WI38 (cell line): ENCODE results near the gene BCL2L13.

ENCODE experiments used
- H3K4me3 ChIP-seq: 2 replicates; pipeline ENCODE4 v1.5.1; 2011; ENCODE audit warnings: low read depth, mild to moderate bottlenecking, control low read depth, low read length
- CTCF ChIP-seq: IDR thresholded peaks from 2 replicates; pipeline ENCODE4 v1.5.1; 2012; ENCODE audit warnings: low read depth, mild to moderate bottlenecking, control low read depth, low read length

Gene BCL2L13

GRCh38 chr22:17767233-17768065 lies 128.9 kb downstream of the BCL2L13 start:
- TF ChIP-seq CTCF = no peak
- no peak overlapping the region for H3K4me3 ChIP-seq

- H3K4me3 ChIP-seq = no peak overlapping the region
- no peak for TF ChIP-seq CTCF
These were observed 130.6 kb downstream of the BCL2L13 start for GRCh38 chr22:17769013-17769715.

- no peak overlapping the region for H3K4me3 ChIP-seq
- TF ChIP-seq CTCF = no peak
These were observed 131.1 kb downstream of the BCL2L13 start for GRCh38 chr22:17769716-17770082.

GRCh38 chr22:17770180-17771077 lies 131.9 kb downstream of the BCL2L13 start:
- H3K4me3 ChIP-seq = no peak overlapping the region
- no peak for TF ChIP-seq CTCF

- peak overlapping the region; percentile 64 for H3K4me3 ChIP-seq
- no peak for TF ChIP-seq CTCF
These were observed 133.8 kb downstream of the BCL2L13 start for GRCh38 chr22:17772249-17772957.

- no peak for TF ChIP-seq CTCF
These were observed 134.5 kb downstream of the BCL2L13 start for GRCh38 chr22:17772958-17773605.

More at GRCh38 chr22:17772958-17773605, 134.5 kb downstream of the BCL2L13 start:
- peak overlapping the region; percentile 64 for H3K4me3 ChIP-seq
